Right cardiac atrium (tissue), 5 donors: Measurements from ENCODE around the gene NDUFS6. TPM values are rescaled to one million over a fixed set of nuclear protein-coding genes. Genes with fewer than 3 reads are reported as not detected.

ENCODE experiments used
- ATAC-seq, 2 donors: fragments of 200-7000 bp; cut with Tn5 transposase; one replicate each; pipeline versions ENCODE4 v1.8.0 to v1.9.1; 2020; ENCODE audit warnings: moderate library complexity in 2 of 2, mild to moderate bottlenecking in 1 of 2
- DNase-seq, 3 donors: peaks; one replicate each; pipeline ENCODE4 v3.0.0-alpha.2; 2020
- H3K27ac ChIP-seq: one replicate; pipeline ENCODE4 v1.5.1; 2013; ENCODE audit warnings: mild to moderate bottlenecking, low read length, control low read depth, moderate library complexity
- H3K27me3 ChIP-seq: one replicate; pipeline ENCODE4 v1.6.1; 2013; ENCODE audit not compliant: control insufficient read depth, insufficient read depth
- H3K4me1 ChIP-seq: one replicate; pipeline ENCODE4 v1.6.1; 2013; ENCODE audit warnings: low read length; ENCODE audit not compliant: control insufficient read depth, insufficient read depth
- H3K4me3 ChIP-seq: one replicate; pipeline ENCODE4 v1.5.1; 2013; ENCODE audit warnings: low read length, control low read depth
- H3K9me3 ChIP-seq: one replicate; pipeline ENCODE4 v1.6.1; 2013; ENCODE audit warnings: low read length; ENCODE audit not compliant: control insufficient read depth
- WGBS: extraction: QIAGEN DNeasy Blood & Tissue Kit; methylation state at CpG from one replicate; pipeline ENCODE4 v1.1.7; 2013; 5-methylcytosine and 5-hydroxymethylcytosine counted together
- intact Hi-C, 4 donors: fragments of 100-400 bp; cut with DNase I; formaldehyde crosslinking; loops; one replicate each; pipeline versions ENCODE4 v1.11.0 to v1.14.0; 2022 to 2023
- polyA plus RNA-seq: library from polyadenylated mRNA; stranded (reverse); fragments of 200-250 nt; gene quantifications from one replicate; pipeline ENCODE4 v1.2.3, GENCODE V29; 2013
- total RNA-seq, 4 donors: library from RNA; stranded (reverse); fragmentation: NEBNext Ultra II Directional; extraction: Animal tissue kit (Norgen Biotek cat#: 25700); gene quantifications; one replicate each; pipeline ENCODE4 v1.2.1, GENCODE V29; 2021
- donor health status: healthy with polysubstance abuse.
- donor health status: DM: no; HTN: yes; CAD: no.
- donor health status: DM: no; HTN: no; CAD: no.
- donor health status: DM: no; HTN: yes; CAD: no; lungs with severe emphysema.
- donor health status: DM: yes; HTN: yes; CAD: no.

NDUFS6 gene
- total and polyA plus RNA-seq, 5 donors = 64.1 to 216 (median 82.2) TPM

- Histone ChIP-seq H3K4me1 (no peaks in the 10 kb centered on the region), H3K27ac (no peak overlapping the region), H3K9me3 (no peaks in the 10 kb centered on the region), H3K27me3 (no peaks in the 10 kb centered on the region), H3K4me3 (no peak overlapping the region)
- 84% methylated on average over 22 of the region's 22 CpGs for WGBS
- intact Hi-C loops = no loop called here
- DNase-seq = peak in 2 of 3 donors; percentile 30 to 53
- ATAC-seq = no peak
These were observed 58.9 kb downstream of the NDUFS6 start for GRCh38 chr5:1860021-1860610.

GRCh38 chr5:1860949-1861348 is 59.7 kb downstream of the NDUFS6 start:
- no peaks in the 10 kb centered on the region for H3K4me1 ChIP-seq
- H3K4me3 ChIP-seq = no peak overlapping the region
- no peak overlapping the region for H3K27ac ChIP-seq
- H3K27me3 ChIP-seq = no peaks in the 10 kb centered on the region
- DNase-seq (peak in 2 of 3 donors; percentile 67 to 74), ATAC-seq (peak; percentile 33 to 73)
- WGBS = 44% methylated on average over 7 of the region's 7 CpGs
- intact Hi-C loops = no loop called here
- no peaks in the 10 kb centered on the region for H3K9me3 ChIP-seq

- Histone ChIP-seq H3K9me3 (no peaks in the 10 kb centered on the region), H3K4me1 (no peaks in the 10 kb centered on the region), H3K4me3 (no peak overlapping the region), H3K27me3 (no peaks in the 10 kb centered on the region), H3K27ac (no peak overlapping the region)
- no peak for ATAC-seq
- WGBS = 89% methylated on average over 16 of the region's 16 CpGs
- peak in 2 of 3 donors; percentile 11 to 33 for DNase-seq
- intact Hi-C loops = no loop called here
These were observed 63.8 kb downstream of the NDUFS6 start for GRCh38 chr5:1864896-1865440.

GRCh38 chr5:1865486-1865885 is 64.3 kb downstream of the NDUFS6 start:
- DNase-seq = peak in 2 of 3 donors; percentile 9 to 18
- Histone ChIP-seq H3K4me1 (no peaks in the 10 kb centered on the region), H3K27me3 (no peaks in the 10 kb centered on the region), H3K27ac (no peak overlapping the region), H3K4me3 (no peak overlapping the region), H3K9me3 (no peaks in the 10 kb centered on the region)
- no peak for ATAC-seq
- intact Hi-C loops = no loop called here
- WGBS = 76% methylated on average over 14 of the region's 14 CpGs

Other genes with a start within 250 kb of the NDUFS6 start
- gene MRPL36, start 1.6 kb upstream of the NDUFS6 start, total RNA-seq = 10 to 100 TPM; 40.8 to 51.3 (median 48.1) TPM
- 104 TPM for gene MRPL36, start 1.6 kb upstream of the NDUFS6 start, polyA plus RNA-seq
- under 1 TPM in 1 of 4 donors, not detected in 3; 0.21 TPM for gene IRX4, start 81.5 kb downstream of the NDUFS6 start, total RNA-seq
- not detected for gene IRX4, start 81.5 kb downstream of the NDUFS6 start, polyA plus RNA-seq